BE2C (cell line): ENCODE results near the gene CDV3.

Experiments
- DNase-seq: peaks from one replicate; pipeline ENCODE4 v3.0.0-alpha.2; 2020
- H3K27me3 ChIP-seq: fragments of 250-450 bp; sonication (Bioruptor Pico); 2 replicates; pipeline ENCODE4 v1.5.1; 2020; ENCODE audit warnings: mild to moderate bottlenecking
- H3K36me3 ChIP-seq: fragments of 250-450 bp; sonication (Bioruptor Pico); 2 replicates; pipeline ENCODE4 v1.5.1; 2020; ENCODE audit warnings: mild to moderate bottlenecking
- H3K4me1 ChIP-seq: fragments of 250-450 bp; sonication (Bioruptor Pico); 2 replicates; pipeline ENCODE4 v1.5.1; 2020
- H3K4me3 ChIP-seq: 2 replicates; pipeline ENCODE4 v1.5.1; 2011; ENCODE audit warnings: low read depth, low read length
- H3K9me3 ChIP-seq: fragments of 250-450 bp; sonication (Bioruptor Pico); 2 replicates; pipeline ENCODE4 v1.5.1; 2020
- TF ChIP-seq, protein P1 (sequence below): IDR thresholded peaks from 2 replicates; pipeline ENCODE4 v1.5.1; 2012; ENCODE audit warnings: mild to moderate bottlenecking, low read depth, low read length

CDV3 gene

DNA sequence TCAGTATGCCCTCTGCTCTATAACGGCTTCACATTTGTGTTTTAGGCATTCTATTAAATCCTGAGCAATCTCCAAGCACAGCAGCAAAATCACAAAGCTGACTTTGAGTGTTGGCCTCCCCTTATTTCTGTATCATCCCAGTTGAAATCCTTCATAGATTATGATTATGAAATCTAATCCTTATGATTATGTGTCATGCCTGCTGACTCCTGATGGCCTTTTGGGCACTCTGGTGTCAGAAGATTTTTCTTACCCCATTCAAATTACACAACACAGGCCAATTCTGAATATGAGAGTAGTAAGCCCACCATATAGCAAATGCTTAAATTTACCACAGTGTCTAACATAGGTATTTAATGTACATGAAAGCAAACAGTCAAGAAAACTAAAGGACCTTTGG is 34.3 kb downstream of the CDV3 start:
- Histone ChIP-seq H3K27me3 (no peaks in the 10 kb centered on the region), H3K36me3 (peaks cover 66% of the 10 kb centered on the region), H3K4me3 (no peak overlapping the region), H3K9me3 (no peaks in the 10 kb centered on the region), H3K4me1 (no peaks in the 10 kb centered on the region)
- no peak for DNase-seq
- TF ChIP-seq, protein P1, sequence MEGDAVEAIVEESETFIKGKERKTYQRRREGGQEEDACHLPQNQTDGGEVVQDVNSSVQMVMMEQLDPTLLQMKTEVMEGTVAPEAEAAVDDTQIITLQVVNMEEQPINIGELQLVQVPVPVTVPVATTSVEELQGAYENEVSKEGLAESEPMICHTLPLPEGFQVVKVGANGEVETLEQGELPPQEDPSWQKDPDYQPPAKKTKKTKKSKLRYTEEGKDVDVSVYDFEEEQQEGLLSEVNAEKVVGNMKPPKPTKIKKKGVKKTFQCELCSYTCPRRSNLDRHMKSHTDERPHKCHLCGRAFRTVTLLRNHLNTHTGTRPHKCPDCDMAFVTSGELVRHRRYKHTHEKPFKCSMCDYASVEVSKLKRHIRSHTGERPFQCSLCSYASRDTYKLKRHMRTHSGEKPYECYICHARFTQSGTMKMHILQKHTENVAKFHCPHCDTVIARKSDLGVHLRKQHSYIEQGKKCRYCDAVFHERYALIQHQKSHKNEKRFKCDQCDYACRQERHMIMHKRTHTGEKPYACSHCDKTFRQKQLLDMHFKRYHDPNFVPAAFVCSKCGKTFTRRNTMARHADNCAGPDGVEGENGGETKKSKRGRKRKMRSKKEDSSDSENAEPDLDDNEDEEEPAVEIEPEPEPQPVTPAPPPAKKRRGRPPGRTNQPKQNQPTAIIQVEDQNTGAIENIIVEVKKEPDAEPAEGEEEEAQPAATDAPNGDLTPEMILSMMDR: no peak

DNA sequence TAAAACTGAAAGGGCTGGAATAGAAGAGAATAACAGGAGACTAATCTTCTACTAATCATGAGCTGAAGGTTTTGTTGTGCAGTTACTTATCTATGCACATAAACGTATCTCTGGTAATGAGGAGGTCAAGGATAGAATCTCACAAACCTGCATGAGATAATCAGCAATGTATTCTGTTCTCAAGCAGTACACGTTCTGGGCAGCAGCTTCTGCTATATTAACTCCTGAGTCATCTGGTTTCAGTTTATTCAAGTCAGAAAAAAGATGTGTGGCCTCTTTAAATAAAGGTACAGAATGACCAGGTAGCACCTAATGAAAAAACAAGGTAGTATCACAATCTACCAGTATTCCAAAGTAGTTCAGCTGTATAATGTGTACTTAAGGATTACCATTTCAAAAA is 34.9 kb downstream of the CDV3 start:
- no peak overlapping the region for H3K4me3 ChIP-seq
- no peaks in the 10 kb centered on the region for H3K4me1 ChIP-seq
- H3K36me3 ChIP-seq: peaks cover 71% of the 10 kb centered on the region
- H3K27me3 ChIP-seq: no peaks in the 10 kb centered on the region
- TF ChIP-seq, protein P1: no peak
- H3K9me3 ChIP-seq: no peaks in the 10 kb centered on the region
- no peak for DNase-seq

DNA sequence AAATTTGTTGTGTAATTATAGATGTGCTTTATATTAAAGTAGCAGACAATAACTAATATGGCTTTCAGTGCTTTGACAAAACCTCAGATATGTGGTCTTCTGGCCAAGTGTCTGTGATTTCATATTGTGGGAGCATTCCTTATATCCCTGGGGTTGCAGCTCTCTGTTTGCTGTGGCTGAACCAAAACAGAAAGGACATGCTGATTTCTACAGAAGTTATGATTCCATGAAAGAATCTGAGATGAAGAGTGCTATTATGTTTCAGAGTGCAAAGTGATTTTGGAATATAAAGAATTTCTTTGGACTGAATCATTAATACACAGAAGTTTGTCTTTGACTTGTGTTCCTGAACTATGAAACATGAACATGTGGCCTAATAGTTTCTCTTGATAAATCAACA is 36.5 kb downstream of the CDV3 start:
- Histone ChIP-seq H3K9me3 (no peaks in the 10 kb centered on the region), H3K4me1 (no peaks in the 10 kb centered on the region), H3K4me3 (no peak overlapping the region), H3K36me3 (peaks cover 70% of the 10 kb centered on the region), H3K27me3 (no peaks in the 10 kb centered on the region)
- no peak for DNase-seq
- TF ChIP-seq, protein P1: no peak

DNA sequence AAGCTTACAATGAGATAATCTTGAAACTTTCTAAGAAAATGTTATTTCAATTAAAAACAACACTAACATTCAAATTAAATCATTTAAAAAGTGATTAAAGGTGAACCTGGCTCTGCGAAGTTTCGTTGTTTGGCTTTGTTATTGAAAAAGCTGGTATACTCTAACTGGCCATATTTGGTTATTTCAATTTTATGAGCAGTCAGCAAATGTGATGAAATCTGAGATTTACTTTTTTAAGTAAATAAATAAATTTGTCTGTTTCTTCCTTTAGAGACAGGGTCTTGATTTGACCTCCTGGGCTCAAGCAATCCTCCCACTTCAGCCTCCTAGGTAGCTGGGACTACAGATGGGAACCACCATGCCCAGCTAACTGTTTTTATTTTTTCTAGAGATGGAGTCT is 38.0 kb downstream of the CDV3 start:
- H3K36me3 ChIP-seq: peaks cover 76% of the 10 kb centered on the region

DNA sequence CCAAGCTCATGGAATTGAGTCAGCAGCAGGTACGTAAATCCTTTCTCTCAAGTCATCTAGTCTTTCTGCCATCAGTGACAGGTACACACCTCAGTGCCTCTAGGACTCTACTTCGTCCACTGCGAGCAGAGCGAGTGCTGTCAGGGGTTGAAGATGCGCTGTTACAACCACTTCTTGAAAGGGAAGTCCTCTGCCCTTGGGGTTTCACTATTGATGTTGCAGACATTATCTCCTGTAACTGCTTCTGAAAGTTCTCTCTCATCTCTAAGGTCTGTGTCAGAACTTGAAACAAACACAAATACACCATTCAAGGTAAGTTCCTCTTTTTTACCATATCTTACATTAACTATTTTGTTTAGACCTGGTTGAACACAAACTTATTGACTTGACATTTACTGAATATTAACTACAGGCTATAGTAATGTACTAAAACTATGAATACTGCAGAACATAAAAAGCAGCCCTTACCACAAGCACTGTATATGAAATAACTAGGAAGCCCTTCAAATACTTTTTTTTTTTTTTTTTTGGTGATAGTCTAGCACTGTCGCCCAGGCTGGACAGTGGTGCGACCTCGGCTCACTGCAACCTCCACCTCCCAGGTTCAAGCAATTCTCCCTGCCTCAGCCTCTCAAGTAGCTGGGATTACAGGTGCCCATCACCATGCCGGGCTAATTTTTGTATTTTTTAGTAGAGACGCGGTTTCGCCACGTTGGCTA is 46.7 kb downstream of the CDV3 start:
- Histone ChIP-seq H3K9me3 (no peaks in the 10 kb centered on the region), H3K36me3 (peaks cover 67% of the 10 kb centered on the region), H3K4me1 (no peaks in the 10 kb centered on the region; the same call in 1 of the 2 replicates), H3K4me3 (no peak overlapping the region), H3K27me3 (no peaks in the 10 kb centered on the region)
- no peak for DNase-seq
- TF ChIP-seq, protein P1: no peak

More for the DNA sequence above, 38.0 kb downstream of the CDV3 start:
- no peaks in the 10 kb centered on the region for H3K27me3 ChIP-seq
- no peak overlapping the region for H3K4me3 ChIP-seq
- no peak for DNase-seq
- TF ChIP-seq, protein P1: no peak
- H3K4me1 ChIP-seq: no peaks in the 10 kb centered on the region
- no peaks in the 10 kb centered on the region for H3K9me3 ChIP-seq

DNA sequence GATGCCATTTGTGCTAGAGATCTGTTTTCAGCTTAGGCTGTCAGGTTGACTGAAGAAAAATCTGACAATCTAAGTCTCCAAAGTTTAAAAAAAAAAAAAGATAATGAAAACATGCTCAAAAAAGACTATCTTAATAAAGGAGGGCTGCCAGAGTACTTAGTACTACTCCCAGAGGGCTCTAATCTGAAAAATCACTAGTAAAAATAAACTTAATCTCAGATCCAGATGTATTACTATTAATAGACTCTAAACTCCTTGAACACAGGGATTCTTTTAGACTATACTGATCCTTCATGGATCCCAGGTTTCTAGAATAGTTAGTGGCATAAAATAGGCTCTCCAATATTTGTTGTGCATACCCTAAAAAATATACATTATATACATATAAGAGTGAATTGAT is 54.3 kb downstream of the CDV3 start:
- TF ChIP-seq, protein P1: no peak
- H3K4me1 ChIP-seq: no peaks in the 10 kb centered on the region
- no peaks in the 10 kb centered on the region for H3K9me3 ChIP-seq
- no peak overlapping the region for H3K4me3 ChIP-seq
- no peaks in the 10 kb centered on the region for H3K27me3 ChIP-seq
- DNase-seq: no peak
- H3K36me3 ChIP-seq: peaks cover 61% of the 10 kb centered on the region
